GM18951 (cell line): ENCODE data around the gene FFAR1.

ENCODE experiments used
- POLR2A ChIP-seq: IDR thresholded peaks from 4 replicates; pipeline ENCODE4 v1.6.1; 2011; ENCODE audit warnings: mild to moderate bottlenecking; ENCODE audit not compliant: insufficient read length, insufficient read depth; ENCODE audit errors: extremely low read depth
- in situ Hi-C: fragments of 300-500 bp; cut with MboI; formaldehyde crosslinking; loops from one replicate; pipeline ENCODE4 v1.12.0; 2022; ENCODE audit warnings: low sequenced_read_pairs, mixed read lengths, inconsistent platforms; ENCODE audit not compliant: unreplicated experiment

FFAR1 gene

GRCh38 chr19:35328851-35329285 lies 18.8 kb upstream of the FFAR1 start, which contains the start of gene CD22:
CD22 (plus strand) TSS chr19:35329187; CDS start chr19:35332041, 2,854 bp downstream.
- in situ Hi-C loops, result no loop called here
- peak; percentile 78 for TF ChIP-seq POLR2A

GRCh38 chr19:35329323-35329722 lies 18.4 kb upstream of the FFAR1 start:
- peak; percentile 19 for TF ChIP-seq POLR2A
- in situ Hi-C loops, result no loop called here

GRCh38 chr19:35330475-35330874 lies 17.2 kb upstream of the FFAR1 start:
- in situ Hi-C loops, result no loop called here
- peak; percentile 57 for TF ChIP-seq POLR2A

GRCh38 chr19:35331551-35332214 lies 16.0 kb upstream of the FFAR1 start:
- TF ChIP-seq POLR2A, result peak; percentile 19
- in situ Hi-C loops, result no loop called here

GRCh38 chr19:35332817-35333216 lies 14.9 kb upstream of the FFAR1 start:
- in situ Hi-C loops, result no loop called here
- peak; percentile 61 for TF ChIP-seq POLR2A

- no peak for TF ChIP-seq POLR2A
- in situ Hi-C loops, result no loop called here
These were observed 13.5 kb upstream of the FFAR1 start for GRCh38 chr19:35334144-35334753.

- in situ Hi-C loops, result no loop called here
- no peak for TF ChIP-seq POLR2A
These were observed 11.3 kb upstream of the FFAR1 start for GRCh38 chr19:35336166-35336955.

- TF ChIP-seq POLR2A, result no peak
- in situ Hi-C loops, result no loop called here
These were observed 10.4 kb upstream of the FFAR1 start for GRCh38 chr19:35337097-35337983.

- no peak for TF ChIP-seq POLR2A
- in situ Hi-C loops, result no loop called here
These were observed 9.8 kb upstream of the FFAR1 start for GRCh38 chr19:35337984-35338296.

- in situ Hi-C loops, result no loop called here
- no peak for TF ChIP-seq POLR2A
These were observed 7.3 kb upstream of the FFAR1 start for GRCh38 chr19:35340431-35340830.

- in situ Hi-C loops, result no loop called here
- no peak for TF ChIP-seq POLR2A
These were observed 6.7 kb upstream of the FFAR1 start for GRCh38 chr19:35341006-35341405.

- in situ Hi-C loops, result no loop called here
- TF ChIP-seq POLR2A, result no peak
These were observed 6.0 kb upstream of the FFAR1 start for GRCh38 chr19:35341565-35342225.
